Lower leg skin (tissue), 4 donors: ENCODE data around the gene ELMOD1. TPM values are rescaled to one million over a fixed set of nuclear protein-coding genes. Genes with fewer than 3 reads are reported as not detected.

Experiments
- DNase-seq, 2 donors: peaks; one replicate each; pipeline ENCODE4 v3.0.0-alpha.2; 2019; ENCODE audit warnings: low spot score in 2 of 2
- H3K4me3 ChIP-seq: fragments of 200-600 bp; sonication (generic); 2 replicates; pipeline ENCODE4 v1.5.1; 2017; ENCODE audit warnings: mild to moderate bottlenecking, low read depth; ENCODE audit not compliant: poor library complexity, severe bottlenecking
- CTCF ChIP-seq, 3 donors: fragments of 450-650 bp; IDR thresholded peaks; one replicate each; pipeline ENCODE4 v1.5.1; 2016; ENCODE audit warnings: antibody characterized with exemption in 3 of 3, mild to moderate bottlenecking in 3 of 3, moderate library complexity in 2 of 3
- POLR2A ChIP-seq, 2 donors: fragments of 450-650 bp; IDR thresholded peaks; one replicate each; pipeline ENCODE4 v1.6.1; 2016 to 2017; ENCODE audit warnings: antibody characterized with exemption in 2 of 2, mild to moderate bottlenecking in 1 of 2, moderate library complexity in 1 of 2
- WGBS, 2 donors: methylation state at CpG; one replicate each; pipeline ENCODE4 v1.1.5; 2018; 5-methylcytosine and 5-hydroxymethylcytosine counted together
- intact Hi-C: fragments of 100-400 bp; cut with DNase I; formaldehyde crosslinking; loops from one replicate; pipeline ENCODE4 v1.15.0; 2023; ENCODE audit warnings: low total_unique reads
- total RNA-seq, 4 donors: library from RNA; depleted of rRNA; stranded (reverse); fragments of >200 nt; gene quantifications; one replicate each; pipeline ENCODE4 v1.1.0, GENCODE V29; 2016

The ELMOD1 gene
- total RNA-seq, 4 donors from 2014 or later = 48.2 to 164 (median 72.3) TPM

GRCh38 chr11:107659310-107659709 lies 68.4 kb downstream of the ELMOD1 start:
- intact Hi-C loops = loop anchor here (5.0 kb wide), 1 partner anchor 812 kb away; no protein-coding TSS in a partner anchor
- no peak overlapping the region for H3K4me3 ChIP-seq
- no peak for DNase-seq
- TF ChIP-seq POLR2A (IDR thresholded peaks at IDR 0.05) = no peak
- TF ChIP-seq CTCF (IDR thresholded peaks at IDR 0.05) = no peak

GRCh38 chr11:107660066-107660465 lies 69.1 kb downstream of the ELMOD1 start:
- WGBS, 2 donors = 90 to 91% methylated on average over 3 of the region's 3 CpGs
- no peak overlapping the region for H3K4me3 ChIP-seq
- TF ChIP-seq POLR2A (IDR thresholded peaks at IDR 0.05) (no peak), CTCF (IDR thresholded peaks at IDR 0.05) (no peak)
- intact Hi-C loops = no loop called here
- no peak for DNase-seq

- no peak overlapping the region for H3K4me3 ChIP-seq
- intact Hi-C loops = no loop called here
- TF ChIP-seq CTCF (IDR thresholded peaks at IDR 0.05) (no peak), POLR2A (IDR thresholded peaks at IDR 0.05) (no peak)
- WGBS, 2 donors = 71 to 82% methylated on average over 1 of the region's 1 CpG
- DNase-seq = no peak
These were observed 70.7 kb downstream of the ELMOD1 start for GRCh38 chr11:107661656-107662055.

GRCh38 chr11:107665018-107665417 lies 74.1 kb downstream of the ELMOD1 start:
- intact Hi-C loops = no loop called here
- DNase-seq = no peak
- no peak overlapping the region for H3K4me3 ChIP-seq
- WGBS, 2 donors = 60 to 65% methylated on average over 10 of the region's 10 CpGs
- no peak for TF ChIP-seq POLR2A (IDR thresholded peaks at IDR 0.05)
- TF ChIP-seq CTCF (IDR thresholded peaks at IDR 0.05) = no peak

- TF ChIP-seq CTCF (IDR thresholded peaks at IDR 0.05) (no peak), POLR2A (IDR thresholded peaks at IDR 0.05) (no peak)
- WGBS, 2 donors = 63 to 75% methylated on average over 8 of the region's 8 CpGs
- intact Hi-C loops = no loop called here
- no peak for DNase-seq
- H3K4me3 ChIP-seq = no peak overlapping the region
These were observed 76.1 kb downstream of the ELMOD1 start for GRCh38 chr11:107666911-107667613.
